PFSK-1 (cell line): ENCODE results near the gene FANCD2OS.

ENCODE experiments used
- FOXP2 ChIP-seq: optimal IDR thresholded peaks from 2 replicates; pipeline ENCODE3; 2011; ENCODE audit warnings: borderline replicate concordance, control low read depth, inconsistent platforms; ENCODE audit not compliant: insufficient read depth; ENCODE audit errors: extremely low read length, extremely low read depth
- POLR2AphosphoS5 ChIP-seq: IDR thresholded peaks from 2 replicates; pipeline ENCODE4 v1.6.1; 2012; ENCODE audit warnings: low read depth, mild to moderate bottlenecking, control low read depth, low read length, moderate library complexity
- SIN3A ChIP-seq: IDR thresholded peaks from 2 replicates; pipeline ENCODE4 v1.6.1; 2012; ENCODE audit warnings: mild to moderate bottlenecking, low read length, moderate library complexity, borderline replicate concordance; ENCODE audit not compliant: insufficient read depth
- TAF1 ChIP-seq: IDR thresholded peaks from 2 replicates; pipeline ENCODE4 v1.6.1; 2012; ENCODE audit warnings: low read length, control low read depth, borderline replicate concordance; ENCODE audit not compliant: insufficient read depth
- TF ChIP-seq, protein P1 (sequence below), 2 experiments: IDR thresholded peaks; 2 replicates each; pipeline versions ENCODE4 v1.6.1 to v1.8.0; 2011 to 2012; ENCODE audit warnings: low read depth in 2 of 2, low read length in 2 of 2, control low read depth in 1 of 2, inconsistent platforms in 1 of 2, mild to moderate bottlenecking in 1 of 2, moderate library complexity in 1 of 2; ENCODE audit not compliant: insufficient read depth in 1 of 2

The FANCD2OS gene

DNA sequence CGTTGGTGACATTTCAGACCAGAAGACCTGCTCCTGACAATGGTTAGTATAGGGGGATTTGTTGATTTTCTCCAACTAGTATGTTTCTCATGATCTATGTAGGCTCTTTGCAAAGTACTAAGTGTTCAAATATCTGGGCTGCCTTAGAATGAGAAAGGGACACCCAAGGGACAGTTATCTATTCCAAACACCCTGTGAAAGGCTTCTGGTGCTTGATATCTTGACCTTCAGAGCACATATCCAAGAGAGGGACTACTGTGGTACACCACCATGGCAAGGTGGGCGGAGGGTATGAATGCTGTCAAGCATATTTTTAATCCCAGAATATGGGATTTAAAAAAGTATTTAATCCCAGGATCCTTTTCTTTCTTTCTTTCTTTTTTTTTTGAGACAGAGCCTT, 1.1 kb downstream of the FANCD2OS start:
- TF ChIP-seq, protein P1, sequence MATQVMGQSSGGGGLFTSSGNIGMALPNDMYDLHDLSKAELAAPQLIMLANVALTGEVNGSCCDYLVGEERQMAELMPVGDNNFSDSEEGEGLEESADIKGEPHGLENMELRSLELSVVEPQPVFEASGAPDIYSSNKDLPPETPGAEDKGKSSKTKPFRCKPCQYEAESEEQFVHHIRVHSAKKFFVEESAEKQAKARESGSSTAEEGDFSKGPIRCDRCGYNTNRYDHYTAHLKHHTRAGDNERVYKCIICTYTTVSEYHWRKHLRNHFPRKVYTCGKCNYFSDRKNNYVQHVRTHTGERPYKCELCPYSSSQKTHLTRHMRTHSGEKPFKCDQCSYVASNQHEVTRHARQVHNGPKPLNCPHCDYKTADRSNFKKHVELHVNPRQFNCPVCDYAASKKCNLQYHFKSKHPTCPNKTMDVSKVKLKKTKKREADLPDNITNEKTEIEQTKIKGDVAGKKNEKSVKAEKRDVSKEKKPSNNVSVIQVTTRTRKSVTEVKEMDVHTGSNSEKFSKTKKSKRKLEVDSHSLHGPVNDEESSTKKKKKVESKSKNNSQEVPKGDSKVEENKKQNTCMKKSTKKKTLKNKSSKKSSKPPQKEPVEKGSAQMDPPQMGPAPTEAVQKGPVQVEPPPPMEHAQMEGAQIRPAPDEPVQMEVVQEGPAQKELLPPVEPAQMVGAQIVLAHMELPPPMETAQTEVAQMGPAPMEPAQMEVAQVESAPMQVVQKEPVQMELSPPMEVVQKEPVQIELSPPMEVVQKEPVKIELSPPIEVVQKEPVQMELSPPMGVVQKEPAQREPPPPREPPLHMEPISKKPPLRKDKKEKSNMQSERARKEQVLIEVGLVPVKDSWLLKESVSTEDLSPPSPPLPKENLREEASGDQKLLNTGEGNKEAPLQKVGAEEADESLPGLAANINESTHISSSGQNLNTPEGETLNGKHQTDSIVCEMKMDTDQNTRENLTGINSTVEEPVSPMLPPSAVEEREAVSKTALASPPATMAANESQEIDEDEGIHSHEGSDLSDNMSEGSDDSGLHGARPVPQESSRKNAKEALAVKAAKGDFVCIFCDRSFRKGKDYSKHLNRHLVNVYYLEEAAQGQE (IDR thresholded peaks at IDR 0.05; ENCODE audit: insufficient read depth in 1 of 2, low read depth in 2 of 2, low read length in 2 of 2) = no peak
- TF ChIP-seq POLR2AphosphoS5 = no peak

DNA sequence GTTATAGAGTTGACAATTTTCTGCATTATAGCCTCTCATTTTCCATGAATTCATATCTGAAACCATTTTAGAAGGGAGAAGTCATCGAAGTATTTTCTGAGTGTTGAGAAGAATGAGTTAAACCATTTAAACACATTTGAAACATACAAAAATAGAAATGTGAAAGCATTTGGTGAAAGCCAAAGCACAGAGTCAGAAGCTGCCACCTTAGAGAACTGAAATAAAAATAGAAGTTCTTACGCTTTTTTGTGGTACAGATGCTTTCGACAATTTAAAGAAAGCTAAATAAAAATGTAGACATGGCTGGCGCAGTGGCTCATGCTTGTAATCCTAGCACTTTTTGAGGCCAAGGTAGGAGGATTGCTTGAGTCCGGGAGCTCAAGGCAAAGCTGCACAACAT, 9.0 kb downstream of the FANCD2OS start:
- TF ChIP-seq SIN3A (no peak), FOXP2 (no peak), TAF1 (no peak)

DNA sequence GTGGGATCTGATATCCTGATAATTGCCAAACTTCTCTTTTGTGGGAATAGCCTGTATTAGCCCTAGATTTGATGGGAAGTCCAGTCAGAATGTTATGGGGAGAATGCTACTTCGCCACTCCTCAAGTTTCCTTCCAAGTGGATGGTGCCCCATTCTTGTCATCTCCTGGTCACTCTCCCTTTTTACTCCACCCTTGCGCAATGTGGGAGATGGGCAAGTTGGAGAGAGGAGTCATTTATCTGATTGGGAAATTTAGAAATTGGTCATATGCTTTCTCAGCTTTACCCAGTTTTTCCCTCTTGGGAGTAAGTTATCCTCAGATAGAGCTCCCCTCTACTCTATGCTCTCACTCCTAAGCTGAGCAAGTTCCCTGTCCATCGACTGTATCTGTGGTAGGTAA, 14.4 kb downstream of the FANCD2OS start:
- TF ChIP-seq TAF1 (no peak), FOXP2 (no peak), SIN3A (no peak), POLR2AphosphoS5 (no peak)
- TF ChIP-seq, protein P1 (IDR thresholded peaks at IDR 0.05; ENCODE audit: insufficient read depth in 1 of 2, low read depth in 2 of 2, low read length in 2 of 2) = no peak

DNA sequence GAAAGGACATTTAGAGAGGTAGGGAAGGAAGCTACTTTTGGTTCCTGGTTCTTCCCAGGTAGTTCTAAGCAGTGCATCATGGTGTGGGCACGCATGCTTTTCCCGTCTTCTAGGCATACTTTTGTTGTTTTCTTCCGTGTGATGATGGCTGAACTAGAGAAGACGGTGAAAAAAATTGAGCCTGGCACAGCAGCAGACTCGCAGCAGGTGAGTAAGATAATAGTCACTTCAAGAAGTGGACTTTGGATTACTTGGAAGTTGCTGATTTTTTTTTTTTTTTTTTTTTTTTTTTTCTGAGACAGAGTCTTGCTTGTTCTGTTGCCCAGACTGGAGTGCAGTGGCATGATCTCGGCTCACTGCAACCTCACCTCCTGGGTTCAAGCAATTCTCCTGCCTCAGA, 17.9 kb downstream of the FANCD2OS start:
- TF ChIP-seq POLR2AphosphoS5 (no peak), FOXP2 (no peak), SIN3A (no peak), TAF1 (no peak)
- TF ChIP-seq, protein P1 (IDR thresholded peaks at IDR 0.05; ENCODE audit: insufficient read depth in 1 of 2, low read depth in 2 of 2, low read length in 2 of 2) = no peak

DNA sequence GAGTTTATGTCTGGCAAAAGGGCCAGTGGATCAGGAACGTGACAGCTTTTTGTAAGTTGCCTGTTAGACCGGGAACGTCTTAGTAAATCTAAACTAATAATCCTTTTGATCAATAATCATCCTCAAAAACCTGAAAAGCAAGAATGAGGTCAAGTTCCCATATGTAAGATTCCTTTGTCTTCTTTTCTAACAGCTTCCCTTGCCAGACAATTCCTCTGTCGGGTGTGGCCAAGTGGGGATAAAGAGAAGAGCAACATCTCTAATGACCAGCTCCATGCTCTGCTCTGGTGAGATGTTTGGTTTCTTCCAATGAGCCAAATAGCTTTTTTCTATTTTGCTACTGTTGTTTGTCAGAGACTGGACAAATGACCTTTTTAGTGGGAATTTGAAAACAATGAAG, 19.8 kb downstream of the FANCD2OS start:
- TF ChIP-seq TAF1 (no peak), SIN3A (no peak), POLR2AphosphoS5 (no peak), FOXP2 (no peak)
- TF ChIP-seq, protein P1 (IDR thresholded peaks at IDR 0.05; ENCODE audit: insufficient read depth in 1 of 2, low read depth in 2 of 2, low read length in 2 of 2) = no peak
